ENCODE data around the gene HIBCH. TPM values are rescaled to one million over a fixed set of nuclear protein-coding genes. Genes with fewer than 3 reads are reported as not detected.
A peak's percentile ranks its signal among the peaks of the same experiment; 100 is the strongest.
"Not testable (repeated sequence)": the region's sequence is repeated elsewhere in the genome, so short reads cannot be mapped to it uniquely, and the experiment has no call there.

HIBCH gene
- total RNA-seq, 2 experiments from 2014 or later, result 17.2 to 18.7 TPM

- Mint-ChIP-seq H3K4me1 (peaks cover 3% of the 10 kb centered on the region), H3K9me3 (ENCODE audit: low read depth) (no peaks in the 10 kb centered on the region), H3K4me3 (no peak overlapping the region), H3K36me3 (peaks cover 19% of the 10 kb centered on the region), H3K27ac (no peak overlapping the region), H3K27me3 (no peaks in the 10 kb centered on the region)
- ATAC-seq (peak; percentile 57), DNase-seq (no peak)
- CTCF ChIA-PET, result interaction anchor here (1.1 to 3.4 kb wide), 3 partner anchors 22 to 189 kb away, joined by 3 to 20 read pairs (median 6); no protein-coding TSS in a partner anchor
These were observed 42.2 kb downstream of the HIBCH start for GRCh38 chr2:190277234-190278112.

- H3K27me3 Mint-ChIP-seq, result no peaks in the 10 kb centered on the region
- no peaks in the 10 kb centered on the region for H3K9me3 Mint-ChIP-seq (ENCODE audit: low read depth)
- CTCF ChIA-PET, result interaction anchor here (0.8 kb wide), 1 partner anchor 184 kb away, joined by 4 read pairs; no protein-coding TSS in a partner anchor
- no peak for ATAC-seq
- H3K4me3 Mint-ChIP-seq, result no peak overlapping the region
- no peak for DNase-seq
- H3K27ac Mint-ChIP-seq, result no peak overlapping the region
- H3K4me1 Mint-ChIP-seq, result peaks cover 5% of the 10 kb centered on the region
- H3K36me3 Mint-ChIP-seq, result peaks cover 20% of the 10 kb centered on the region
These were observed 47.2 kb downstream of the HIBCH start for GRCh38 chr2:190272457-190272842.

- CTCF ChIA-PET, result interaction anchor here (0.8 kb wide), 1 partner anchor 183 kb away, joined by 4 read pairs; no protein-coding TSS in a partner anchor
- Mint-ChIP-seq H3K27me3 (no peaks in the 10 kb centered on the region), H3K9me3 (ENCODE audit: low read depth) (no peaks in the 10 kb centered on the region), H3K27ac (no peak overlapping the region), H3K4me3 (no peak overlapping the region), H3K36me3 (peaks cover 25% of the 10 kb centered on the region), H3K4me1 (peaks cover 5% of the 10 kb centered on the region)
- DNase-seq (no peak), ATAC-seq (no peak)
These were observed 47.7 kb downstream of the HIBCH start for GRCh38 chr2:190271783-190272456.

DNA sequence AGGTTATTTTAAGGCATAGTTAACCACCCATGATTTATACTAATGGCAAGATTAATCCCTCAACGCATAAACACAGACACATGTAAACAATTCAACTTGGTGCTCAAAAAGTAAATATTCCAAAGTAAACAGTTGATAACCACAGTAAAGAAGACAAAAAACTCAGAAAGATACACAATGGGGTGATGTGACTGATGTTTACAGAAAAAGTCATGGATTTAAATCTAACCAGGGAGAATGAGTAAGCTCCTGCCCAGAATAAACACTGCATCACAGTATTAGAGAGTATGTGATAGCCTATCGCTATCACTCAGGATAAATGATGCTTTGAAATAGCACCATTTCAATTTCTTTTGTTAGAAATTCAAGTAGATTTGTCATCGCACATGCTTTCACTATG is 49.3 kb downstream of the HIBCH start:
- Mint-ChIP-seq H3K9me3 (ENCODE audit: low read depth) (peaks cover 3% of the 10 kb centered on the region), H3K27me3 (no peaks in the 10 kb centered on the region), H3K4me3 (no peak overlapping the region), H3K27ac (no peak overlapping the region), H3K4me1 (peaks cover 5% of the 10 kb centered on the region), H3K36me3 (peaks cover 28% of the 10 kb centered on the region)
- DNase-seq (no peak), ATAC-seq (no peak)
- CTCF ChIA-PET, result no interaction called here

- H3K4me3 Mint-ChIP-seq; DNase-seq; H3K4me1 Mint-ChIP-seq; H3K9me3 Mint-ChIP-seq (ENCODE audit: low read depth); H3K27me3 Mint-ChIP-seq; CTCF ChIA-PET; H3K27ac Mint-ChIP-seq; ATAC-seq: not testable (repeated sequence)
- peaks cover 31% of the 10 kb centered on the region for H3K36me3 Mint-ChIP-seq
These were observed 49.9 kb downstream of the HIBCH start for GRCh38 chr2:190269699-190270098.

- Mint-ChIP-seq H3K4me1 (peaks cover under 1% of the 10 kb centered on the region), H3K27me3 (no peaks in the 10 kb centered on the region), H3K27ac (no peak overlapping the region), H3K4me3 (no peak overlapping the region), H3K36me3 (peaks cover 33% of the 10 kb centered on the region), H3K9me3 (ENCODE audit: low read depth) (peaks cover 3% of the 10 kb centered on the region)
- ATAC-seq (no peak), DNase-seq (no peak)
- CTCF ChIA-PET, result interaction anchor here (1.4 kb wide), 1 partner anchor 11 kb away, joined by 3 read pairs; no protein-coding TSS in a partner anchor
These were observed 52.3 kb downstream of the HIBCH start for GRCh38 chr2:190267302-190267701.

DNA sequence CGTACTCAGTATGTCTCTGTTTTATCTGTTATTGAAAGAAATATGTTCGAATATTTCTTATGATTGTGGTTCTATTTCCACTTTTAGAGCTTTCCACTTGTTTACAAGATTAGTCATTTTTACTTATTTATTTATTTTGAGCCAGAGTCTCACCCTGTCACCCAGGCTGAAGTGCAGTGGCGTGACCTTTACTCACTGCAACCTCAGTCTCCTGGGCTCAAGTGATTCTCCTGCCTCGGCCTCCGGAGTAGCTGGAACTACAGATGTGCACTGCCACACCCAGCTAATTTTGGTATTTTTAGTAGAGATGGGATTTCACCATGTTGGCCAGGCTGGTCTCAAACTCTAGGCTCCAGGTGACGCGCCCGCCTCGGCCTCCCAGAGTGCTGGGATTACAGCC is 53.3 kb downstream of the HIBCH start:
- no peak for ATAC-seq
- Mint-ChIP-seq H3K27me3 (no peaks in the 10 kb centered on the region), H3K36me3 (peaks cover 31% of the 10 kb centered on the region), H3K27ac (no peak overlapping the region), H3K4me1 (no peaks in the 10 kb centered on the region), H3K9me3 (ENCODE audit: low read depth) (peaks cover 3% of the 10 kb centered on the region), H3K4me3 (no peak overlapping the region)
- CTCF ChIA-PET, result no interaction called here
- DNase-seq, result no peak

- Mint-ChIP-seq H3K27ac (no peak overlapping the region), H3K9me3 (ENCODE audit: low read depth) (peaks cover 14% of the 10 kb centered on the region), H3K4me3 (no peak overlapping the region), H3K4me1 (no peaks in the 10 kb centered on the region), H3K27me3 (no peaks in the 10 kb centered on the region), H3K36me3 (peaks cover 44% of the 10 kb centered on the region)
- DNase-seq (no peak), ATAC-seq (no peak)
- CTCF ChIA-PET, result no interaction called here
These were observed 57.8 kb downstream of the HIBCH start for GRCh38 chr2:190261851-190262250.

DNA sequence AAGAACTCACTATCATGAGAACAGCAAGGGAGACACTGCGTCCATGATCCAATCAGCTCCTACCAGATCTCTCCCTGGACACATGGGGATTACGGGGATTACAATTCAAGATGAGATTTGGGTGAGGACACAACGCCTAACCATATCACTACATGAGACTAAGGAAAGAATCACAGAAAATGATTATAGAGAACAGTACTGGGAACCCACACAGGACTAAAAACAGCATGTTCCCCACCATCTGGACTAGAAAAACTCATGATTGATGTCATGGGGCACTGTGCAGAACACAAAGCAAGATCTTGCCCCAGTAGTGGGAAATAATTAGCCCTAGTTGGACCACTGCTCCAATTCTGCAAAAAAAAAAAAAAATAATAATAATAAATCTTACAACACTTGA is 63.5 kb downstream of the HIBCH start:
- Mint-ChIP-seq H3K4me3 (no peak overlapping the region), H3K36me3 (peaks cover 47% of the 10 kb centered on the region), H3K4me1 (no peaks in the 10 kb centered on the region), H3K27me3 (no peaks in the 10 kb centered on the region), H3K9me3 (ENCODE audit: low read depth) (peaks cover 11% of the 10 kb centered on the region), H3K27ac (no peak overlapping the region)
- ATAC-seq (no peak), DNase-seq (no peak)
- CTCF ChIA-PET, result interaction anchor here (1.1 to 1.6 kb wide), 3 partner anchors 9 to 21 kb away, joined by 3 to 6 read pairs (median 4); no protein-coding TSS in a partner anchor

DNA sequence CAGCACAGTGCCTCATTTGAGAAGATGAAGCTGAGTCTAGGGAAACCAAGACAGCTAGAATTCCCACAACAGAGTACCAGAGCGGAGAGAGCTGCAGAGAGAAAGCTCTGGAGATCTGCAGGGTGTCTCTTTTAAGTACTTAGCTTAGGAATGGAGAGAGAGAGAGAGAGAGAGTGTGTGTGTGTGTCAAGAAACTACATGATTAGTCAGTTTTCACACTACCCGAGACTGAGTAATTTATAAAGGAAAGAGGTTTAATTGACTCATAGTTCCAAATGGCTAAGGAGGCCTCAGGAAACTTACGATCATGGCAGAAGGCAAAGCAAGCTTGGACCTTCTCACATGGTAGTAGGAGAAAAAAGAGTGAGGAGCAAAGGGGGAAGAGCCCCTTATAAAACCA is 64.0 kb downstream of the HIBCH start:
- CTCF ChIA-PET, result interaction anchor here (1.1 to 1.6 kb wide), 3 partner anchors 10 to 21 kb away, joined by 3 to 6 read pairs (median 4); no protein-coding TSS in a partner anchor
- ATAC-seq (no peak), DNase-seq (no peak)
- peaks cover 49% of the 10 kb centered on the region for H3K36me3 Mint-ChIP-seq
- no peak overlapping the region for H3K4me3 Mint-ChIP-seq
- H3K9me3 Mint-ChIP-seq (ENCODE audit: low read depth), result peaks cover 11% of the 10 kb centered on the region
- no peaks in the 10 kb centered on the region for H3K4me1 Mint-ChIP-seq
- no peaks in the 10 kb centered on the region for H3K27me3 Mint-ChIP-seq
- H3K27ac Mint-ChIP-seq, result no peak overlapping the region

DNA sequence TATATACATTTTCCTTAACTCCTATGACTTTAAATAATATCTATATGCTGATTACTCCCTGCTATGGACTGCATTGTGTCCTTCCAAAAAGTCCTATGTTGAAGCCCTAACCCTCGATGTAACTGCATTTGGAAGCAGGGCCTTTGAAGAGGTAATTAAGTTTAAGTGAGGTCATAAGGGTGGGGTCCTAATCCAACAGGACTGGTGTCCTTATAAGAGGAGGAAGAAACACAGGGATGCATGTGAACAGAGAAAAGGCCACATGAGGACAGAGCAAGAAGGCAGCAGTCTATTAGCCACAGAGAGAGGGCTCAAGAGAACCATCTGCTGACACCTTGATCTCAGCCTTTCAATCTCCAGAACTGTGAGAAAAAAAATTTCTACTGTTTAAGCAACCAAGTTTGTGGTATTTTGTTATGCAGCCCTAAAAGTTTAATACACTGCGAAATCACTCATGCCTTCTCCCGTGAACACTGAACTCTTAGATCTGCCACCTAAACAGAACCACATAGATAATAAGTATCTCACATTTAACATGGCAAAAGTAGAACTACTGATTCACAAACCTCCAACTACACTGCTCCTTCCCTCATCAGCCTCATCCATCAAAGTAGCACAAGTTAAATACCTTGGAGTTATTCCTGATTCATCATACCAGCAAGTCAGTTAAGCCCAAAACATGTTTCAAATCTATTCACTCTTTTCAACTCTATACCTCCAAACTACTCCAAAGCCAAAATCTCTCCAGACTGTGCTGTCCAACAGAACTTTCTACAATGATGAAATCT is 65.4 kb downstream of the HIBCH start:
- Mint-ChIP-seq H3K27ac (no peak overlapping the region), H3K36me3 (peaks cover 42% of the 10 kb centered on the region), H3K4me1 (no peaks in the 10 kb centered on the region), H3K4me3 (no peak overlapping the region), H3K9me3 (ENCODE audit: low read depth) (peaks cover 11% of the 10 kb centered on the region), H3K27me3 (no peaks in the 10 kb centered on the region)
- CTCF ChIA-PET, result no interaction called here
- no peak for ATAC-seq
- no peak for DNase-seq

DNA sequence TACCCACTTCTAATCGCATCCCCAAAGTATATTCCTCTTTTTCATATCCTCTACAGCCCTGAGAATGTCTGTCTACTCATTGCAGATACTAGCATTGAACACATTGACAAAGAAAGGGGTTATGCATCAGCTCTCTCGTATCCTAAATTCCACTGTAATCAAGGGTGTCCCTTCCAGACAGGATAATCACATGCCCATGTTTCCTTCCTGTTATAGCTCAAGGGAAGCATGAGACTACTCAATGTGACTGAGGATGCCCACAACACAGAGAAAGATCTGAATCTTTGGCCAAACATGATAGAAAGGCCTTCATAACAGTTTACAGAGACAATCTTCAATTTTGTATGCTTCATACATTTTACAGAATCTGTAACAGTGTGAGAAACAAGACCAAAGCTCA is 69.2 kb downstream of the HIBCH start:
- ATAC-seq (no peak), DNase-seq (no peak)
- Mint-ChIP-seq H3K9me3 (ENCODE audit: low read depth) (no peaks in the 10 kb centered on the region), H3K4me1 (no peaks in the 10 kb centered on the region), H3K36me3 (peaks cover 21% of the 10 kb centered on the region), H3K4me3 (no peak overlapping the region), H3K27ac (no peak overlapping the region), H3K27me3 (no peaks in the 10 kb centered on the region)
- CTCF ChIA-PET, result no interaction called here

GRCh38 chr2:190235551-190236075 is 84.0 kb downstream of the HIBCH start:
- no peak for ATAC-seq
- CTCF ChIA-PET, result no interaction called here
- Mint-ChIP-seq H3K9me3 (ENCODE audit: low read depth) (peaks cover 4% of the 10 kb centered on the region), H3K27ac (no peak overlapping the region), H3K4me1 (no peaks in the 10 kb centered on the region), H3K4me3 (no peak overlapping the region), H3K36me3 (peaks cover 34% of the 10 kb centered on the region), H3K27me3 (no peaks in the 10 kb centered on the region)
- no peak for DNase-seq

All from activated CD8-positive, alpha-beta memory T cell treated with anti-CD3 and anti-CD28 coated beads, Interleukin-2, amount 10 ng/mL, durations not matched to agents 7 days and 5 days (primary cell).